MM.1S (cell line): ENCODE data around the gene IL6ST.

Experiments used
- DNase-seq: peaks from one replicate; pipeline ENCODE4 v3.0.0-alpha.2; 2015
- H2AFZ ChIP-seq: fragments of 300-600 bp; sonication (generic); 2 replicates; pipeline ENCODE4 v1.6.0; 2016; ENCODE audit warnings: antibody characterized with exemption, low read length
- H3F3A ChIP-seq: fragments of 300-600 bp; sonication (generic); 2 replicates; pipeline ENCODE4 v1.6.1; 2016; ENCODE audit warnings: mild to moderate bottlenecking, antibody characterized with exemption, low read length, moderate library complexity, mixed read lengths; ENCODE audit not compliant: insufficient read depth
- H3K27ac ChIP-seq: fragments of 300-600 bp; sonication (generic); 2 replicates; pipeline ENCODE4 v1.5.1; 2016; ENCODE audit warnings: mild to moderate bottlenecking, low read length
- H3K27me3 ChIP-seq: fragments of 300-600 bp; sonication (generic); replicated peaks from 2 replicates; pipeline ENCODE4 v1.6.0; 2016; ENCODE audit warnings: low read length; ENCODE audit not compliant: insufficient read depth
- H3K36me3 ChIP-seq: fragments of 300-600 bp; sonication (generic); replicated peaks from 2 replicates; pipeline ENCODE4 v1.6.1; 2016; ENCODE audit warnings: mild to moderate bottlenecking, low read length, mixed read lengths; ENCODE audit not compliant: insufficient read depth
- H3K4me1 ChIP-seq: fragments of 300-600 bp; sonication (generic); 2 replicates; pipeline ENCODE4 v1.6.1; 2016; ENCODE audit warnings: low read length, mixed read lengths
- H3K4me2 ChIP-seq: fragments of 300-600 bp; sonication (generic); 2 replicates; pipeline ENCODE4 v1.6.0; 2016; ENCODE audit warnings: low read depth, low read length
- H3K4me3 ChIP-seq: fragments of 300-600 bp; sonication (generic); 2 replicates; pipeline ENCODE4 v1.5.1; 2016; ENCODE audit warnings: low read length, mixed read lengths
- H3K79me2 ChIP-seq: fragments of 300-600 bp; sonication (generic); 2 replicates; pipeline ENCODE4 v1.6.1; 2016; ENCODE audit warnings: mixed run types, low read length, mixed read lengths
- H3K9ac ChIP-seq: fragments of 300-600 bp; sonication (generic); 2 replicates; pipeline ENCODE4 v1.6.1; 2016; ENCODE audit warnings: low read length, mixed read lengths
- H3K9me2 ChIP-seq: fragments of 300-600 bp; sonication (generic); replicated peaks from 2 replicates; pipeline ENCODE4 v1.6.1; 2016; ENCODE audit warnings: mild to moderate bottlenecking, low read length, mixed read lengths; ENCODE audit not compliant: insufficient read depth
- H3K9me3 ChIP-seq: fragments of 300-600 bp; sonication (generic); replicated peaks from 2 replicates; pipeline ENCODE4 v1.6.1; 2016; ENCODE audit warnings: mild to moderate bottlenecking, low read length, mixed read lengths; ENCODE audit not compliant: insufficient read depth
- H4K20me1 ChIP-seq: fragments of 300-600 bp; sonication (generic); 2 replicates; pipeline ENCODE4 v1.6.1; 2016; ENCODE audit warnings: mild to moderate bottlenecking, low read length, moderate library complexity, mixed read lengths; ENCODE audit not compliant: insufficient read depth
- CTCF ChIP-seq: fragments of 300-600 bp; sonication (generic); IDR thresholded peaks from 2 replicates; pipeline ENCODE4 v1.5.1; 2016; ENCODE audit warnings: antibody characterized with exemption, low read length, mixed read lengths
- EZH2 ChIP-seq: fragments of 300-600 bp; sonication (generic); optimal IDR thresholded peaks from 2 replicates; pipeline ENCODE3; 2017; ENCODE audit warnings: low read depth, mild to moderate bottlenecking, antibody characterized with exemption, low read length, mixed read lengths
- EZH2phosphoT487 ChIP-seq: fragments of 300-600 bp; sonication (generic); IDR thresholded peaks from 2 replicates; pipeline ENCODE4 v1.6.1; 2018; ENCODE audit warnings: antibody characterized with exemption, low read length

Gene IL6ST

DNA sequence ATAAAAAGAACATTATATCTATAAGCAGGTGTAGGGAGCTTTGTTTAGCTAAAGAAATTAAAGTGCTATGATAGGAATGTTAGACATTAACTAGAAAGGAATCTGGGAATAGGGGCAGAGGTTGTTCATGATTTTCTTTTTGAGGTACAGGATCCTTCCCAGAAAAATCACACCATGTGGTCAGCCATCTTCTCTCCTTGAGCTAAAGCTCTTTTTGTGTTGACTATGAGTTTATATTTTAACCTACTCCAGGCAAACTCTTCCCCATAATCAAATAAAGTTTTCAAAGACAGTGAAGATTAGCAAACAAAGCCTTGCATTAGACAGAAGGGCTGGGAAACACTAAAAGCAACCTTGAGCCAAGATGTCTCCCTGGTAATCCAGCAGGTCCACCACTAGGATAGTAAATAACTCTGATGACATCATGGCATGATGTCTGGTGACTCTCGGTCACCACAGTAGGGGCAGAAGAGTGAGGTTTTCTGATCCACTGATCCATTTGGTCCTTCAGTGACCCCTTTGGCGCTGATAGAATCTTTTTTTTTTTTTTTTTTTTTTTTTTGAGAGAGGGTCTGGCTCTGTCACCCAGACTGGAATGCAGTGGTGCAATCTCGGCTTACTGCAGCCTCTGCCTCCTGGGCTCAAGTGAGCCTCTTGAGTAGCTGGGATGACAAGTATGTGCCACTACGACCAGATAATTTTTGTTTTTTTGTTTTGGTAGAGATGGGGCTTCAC, 30.6 kb upstream of the IL6ST start:
- Histone ChIP-seq H3K9ac (no peak overlapping the region), H3K79me2 (no peaks in the 10 kb centered on the region), H3K27ac (peak overlapping the region; percentile 22; the same call in 1 of the 2 replicates), H3F3A (peaks cover 11% of the 10 kb centered on the region; the same call in 1 of the 2 replicates), H3K4me1 (peaks cover 43% of the 10 kb centered on the region), H3K9me2 (no peaks in the 10 kb centered on the region), H2AFZ (no peak overlapping the region), H3K36me3 (no peaks in the 10 kb centered on the region), H3K4me2 (peak overlapping the region; percentile 29; the same call in 1 of the 2 replicates), H4K20me1 (no peaks in the 10 kb centered on the region), H3K9me3 (no peaks in the 10 kb centered on the region), H3K27me3 (no peaks in the 10 kb centered on the region), H3K4me3 (no peak overlapping the region)
- no peak for DNase-seq
- TF ChIP-seq EZH2 (no peak), EZH2phosphoT487 (no peak), CTCF (no peak)

- Histone ChIP-seq H3K9ac (no peak overlapping the region), H3F3A (peaks cover 7% of the 10 kb centered on the region; the same call in 1 of the 2 replicates)
Measured at GRCh38 chr5:56024810-56025150, 30.0 kb upstream of the IL6ST start.

DNA sequence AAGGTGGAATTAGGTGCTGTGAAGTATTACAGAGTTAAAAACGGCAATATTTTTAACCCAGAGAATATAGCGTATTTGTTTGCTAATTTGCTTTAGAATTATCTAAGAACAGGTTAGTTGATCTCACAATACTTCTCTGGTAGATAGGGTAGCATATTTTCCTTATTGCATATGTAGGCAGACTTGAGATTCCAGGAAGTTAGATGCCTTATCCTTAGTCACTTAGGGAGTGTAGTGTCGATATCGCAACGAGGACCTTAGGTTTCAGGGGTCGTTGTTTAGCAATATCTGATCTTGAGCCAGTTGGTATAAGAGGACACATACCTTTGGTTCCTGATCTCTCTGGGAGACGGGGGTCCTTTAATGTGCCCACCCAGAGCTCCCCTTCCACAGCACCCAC, 28.5 kb upstream of the IL6ST start:
- Histone ChIP-seq H3K4me2 (no peak overlapping the region), H4K20me1 (no peaks in the 10 kb centered on the region), H3K27me3 (no peaks in the 10 kb centered on the region), H3K27ac (no peak overlapping the region), H2AFZ (no peak overlapping the region), H3K36me3 (no peaks in the 10 kb centered on the region), H3K4me3 (no peak overlapping the region), H3K4me1 (peaks cover 44% of the 10 kb centered on the region), H3K79me2 (no peaks in the 10 kb centered on the region), H3K9me3 (no peaks in the 10 kb centered on the region), H3K9me2 (no peaks in the 10 kb centered on the region), H3F3A (peaks cover 10% of the 10 kb centered on the region; the same call in 1 of the 2 replicates), H3K9ac (no peak overlapping the region)
- DNase-seq = no peak
- TF ChIP-seq EZH2 (no peak), EZH2phosphoT487 (no peak), CTCF (no peak)

More at GRCh38 chr5:56024810-56025150, 30.0 kb upstream of the IL6ST start:
- no peak for TF ChIP-seq EZH2phosphoT487
- TF ChIP-seq EZH2 = no peak
- TF ChIP-seq CTCF = no peak
- no peaks in the 10 kb centered on the region for H3K9me3 ChIP-seq
- H3K27ac ChIP-seq = peak overlapping the region; percentile 22; the same call in 1 of the 2 replicates
- peak overlapping the region; percentile 29; the same call in 1 of the 2 replicates for H3K4me2 ChIP-seq
- no peaks in the 10 kb centered on the region for H3K79me2 ChIP-seq
- peak; percentile 48 for DNase-seq
- H3K4me3 ChIP-seq = no peak overlapping the region
- no peaks in the 10 kb centered on the region for H3K27me3 ChIP-seq
- no peaks in the 10 kb centered on the region for H3K36me3 ChIP-seq
- no peaks in the 10 kb centered on the region for H4K20me1 ChIP-seq
- no peaks in the 10 kb centered on the region for H3K9me2 ChIP-seq
- no peak overlapping the region for H2AFZ ChIP-seq
- H3K4me1 ChIP-seq = peaks cover 40% of the 10 kb centered on the region
